GM10847 (cell line): Measurements from ENCODE around the gene WDFY2.

Experiments
- POLR2A ChIP-seq: IDR thresholded peaks from 2 replicates; pipeline ENCODE4 v1.6.1; 2011; ENCODE audit not compliant: insufficient read length; ENCODE audit errors: extremely low read depth

Gene WDFY2

GRCh38 chr13:51614350-51614786 is 30.1 kb downstream of the WDFY2 start:
- no peak for TF ChIP-seq POLR2A

GRCh38 chr13:51618626-51619025 is 34.4 kb downstream of the WDFY2 start:
- TF ChIP-seq POLR2A: no peak

GRCh38 chr13:51619614-51620013 is 35.4 kb downstream of the WDFY2 start:
- TF ChIP-seq POLR2A: no peak

GRCh38 chr13:51620165-51620983 is 36.1 kb downstream of the WDFY2 start:
- TF ChIP-seq POLR2A: no peak

GRCh38 chr13:51621602-51622001 is 37.3 kb downstream of the WDFY2 start:
- TF ChIP-seq POLR2A: no peak

- TF ChIP-seq POLR2A: no peak
These were observed 39.2 kb downstream of the WDFY2 start for GRCh38 chr13:51623473-51623872.

- no peak for TF ChIP-seq POLR2A
These were observed 39.9 kb downstream of the WDFY2 start for GRCh38 chr13:51624207-51624606.

- TF ChIP-seq POLR2A: no peak
These were observed 40.6 kb downstream of the WDFY2 start for GRCh38 chr13:51624695-51625345.

GRCh38 chr13:51625555-51626345 is 41.5 kb downstream of the WDFY2 start:
- TF ChIP-seq POLR2A: no peak

GRCh38 chr13:51626749-51627148 is 42.5 kb downstream of the WDFY2 start:
- TF ChIP-seq POLR2A: no peak

GRCh38 chr13:51628059-51628852 is 44.0 kb downstream of the WDFY2 start:
- no peak for TF ChIP-seq POLR2A

GRCh38 chr13:51629491-51630287 is 45.4 kb downstream of the WDFY2 start:
- no peak for TF ChIP-seq POLR2A

GRCh38 chr13:51630288-51630615 is 46.0 kb downstream of the WDFY2 start:
- no peak for TF ChIP-seq POLR2A
